ENCODE results near the gene UNC80. TPM values are rescaled to one million over a fixed set of nuclear protein-coding genes. Genes with fewer than 3 reads are reported as not detected.

UNC80 gene
- total and polyA plus RNA-seq, 2 of the 13 experiments (the other 11 are each of a cell fraction or from before 2014, with no cell fraction given) = not detected

GRCh38 chr2:210002158-210003157 lies 230.8 kb downstream of the UNC80 start, which contains the start of gene RPE (continued):
- peak; percentile 61; the same call in 1 of the 2 replicates for TF ChIP-seq ZNF709 (CRISPR knock-in tag; IDR thresholded peaks at IDR 0.05)
- TF ChIP-seq MATR3 (CRISPR knock-in tag; IDR thresholded peaks at IDR 0.05) = no peak
- peak; percentile 38; the same call in 1 of the 2 replicates for TF ChIP-seq ZNF704 (CRISPR knock-in tag; IDR thresholded peaks at IDR 0.05; ENCODE audit: borderline replicate concordance)
- TF ChIP-seq WIZ (CRISPR knock-in tag; IDR thresholded peaks at IDR 0.05) = peak; percentile 94
- TF ChIP-seq, protein P1, sequence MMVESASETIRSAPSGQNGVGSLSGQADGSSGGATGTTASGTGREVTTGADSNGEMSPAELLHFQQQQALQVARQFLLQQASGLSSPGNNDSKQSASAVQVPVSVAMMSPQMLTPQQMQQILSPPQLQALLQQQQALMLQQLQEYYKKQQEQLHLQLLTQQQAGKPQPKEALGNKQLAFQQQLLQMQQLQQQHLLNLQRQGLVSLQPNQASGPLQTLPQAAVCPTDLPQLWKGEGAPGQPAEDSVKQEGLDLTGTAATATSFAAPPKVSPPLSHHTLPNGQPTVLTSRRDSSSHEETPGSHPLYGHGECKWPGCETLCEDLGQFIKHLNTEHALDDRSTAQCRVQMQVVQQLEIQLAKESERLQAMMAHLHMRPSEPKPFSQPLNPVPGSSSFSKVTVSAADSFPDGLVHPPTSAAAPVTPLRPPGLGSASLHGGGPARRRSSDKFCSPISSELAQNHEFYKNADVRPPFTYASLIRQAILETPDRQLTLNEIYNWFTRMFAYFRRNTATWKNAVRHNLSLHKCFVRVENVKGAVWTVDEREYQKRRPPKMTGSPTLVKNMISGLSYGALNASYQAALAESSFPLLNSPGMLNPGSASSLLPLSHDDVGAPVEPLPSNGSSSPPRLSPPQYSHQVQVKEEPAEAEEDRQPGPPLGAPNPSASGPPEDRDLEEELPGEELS (CRISPR knock-in tag; IDR thresholded peaks at IDR 0.05) = peak; percentile 21
- TF ChIP-seq KMT2A (CRISPR knock-in tag; IDR thresholded peaks at IDR 0.05) = peak; percentile 95
- no peak; the same call in 1 of the 2 replicates for TF ChIP-seq ATF5 (CRISPR knock-in tag; IDR thresholded peaks at IDR 0.05; ENCODE audit: low read depth)
- no peak for TF ChIP-seq THYN1 (CRISPR knock-in tag; IDR thresholded peaks at IDR 0.05; ENCODE audit: borderline replicate concordance, low read depth)
- peak; percentile 98 for TF ChIP-seq YEATS2 (CRISPR knock-in tag; IDR thresholded peaks at IDR 0.05; ENCODE audit: borderline replicate concordance)
- TF ChIP-seq ZBTB39 (CRISPR knock-in tag; IDR thresholded peaks at IDR 0.05) = 0 out of 2 replicates have a peak, but pooled peaks have one; percentile 30
- TF ChIP-seq NFIC (IDR thresholded peaks at IDR 0.05; ENCODE audit: low read length) = no peak
- no peak; the same call in 1 of the 2 replicates for TF ChIP-seq ARNT2 (CRISPR knock-in tag; IDR thresholded peaks at IDR 0.05; ENCODE audit: low read depth)
- TF ChIP-seq ZKSCAN8 (CRISPR knock-in tag; IDR thresholded peaks at IDR 0.05; ENCODE audit: borderline replicate concordance) = no peak
- TF ChIP-seq BORCS8-MEF2B (CRISPR knock-in tag; IDR thresholded peaks at IDR 0.05) = peak; percentile 88
- TF ChIP-seq, protein P2, sequence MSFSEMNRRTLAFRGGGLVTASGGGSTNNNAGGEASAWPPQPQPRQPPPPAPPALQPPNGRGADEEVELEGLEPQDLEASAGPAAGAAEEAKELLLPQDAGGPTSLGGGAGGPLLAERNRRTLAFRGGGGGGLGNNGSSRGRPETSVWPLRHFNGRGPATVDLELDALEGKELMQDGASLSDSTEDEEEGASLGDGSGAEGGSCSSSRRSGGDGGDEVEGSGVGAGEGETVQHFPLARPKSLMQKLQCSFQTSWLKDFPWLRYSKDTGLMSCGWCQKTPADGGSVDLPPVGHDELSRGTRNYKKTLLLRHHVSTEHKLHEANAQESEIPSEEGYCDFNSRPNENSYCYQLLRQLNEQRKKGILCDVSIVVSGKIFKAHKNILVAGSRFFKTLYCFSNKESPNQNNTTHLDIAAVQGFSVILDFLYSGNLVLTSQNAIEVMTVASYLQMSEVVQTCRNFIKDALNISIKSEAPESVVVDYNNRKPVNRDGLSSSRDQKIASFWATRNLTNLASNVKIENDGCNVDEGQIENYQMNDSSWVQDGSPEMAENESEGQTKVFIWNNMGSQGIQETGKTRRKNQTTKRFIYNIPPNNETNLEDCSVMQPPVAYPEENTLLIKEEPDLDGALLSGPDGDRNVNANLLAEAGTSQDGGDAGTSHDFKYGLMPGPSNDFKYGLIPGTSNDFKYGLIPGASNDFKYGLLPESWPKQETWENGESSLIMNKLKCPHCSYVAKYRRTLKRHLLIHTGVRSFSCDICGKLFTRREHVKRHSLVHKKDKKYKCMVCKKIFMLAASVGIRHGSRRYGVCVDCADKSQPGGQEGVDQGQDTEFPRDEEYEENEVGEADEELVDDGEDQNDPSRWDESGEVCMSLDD (CRISPR knock-in tag; IDR thresholded peaks at IDR 0.05; ENCODE audit: borderline replicate concordance) = no peak
- TF ChIP-seq ARNT (IDR thresholded peaks at IDR 0.05) = no peak
